Measurements from ENCODE around the gene RPS6KA4.

The RPS6KA4 gene

DNA sequence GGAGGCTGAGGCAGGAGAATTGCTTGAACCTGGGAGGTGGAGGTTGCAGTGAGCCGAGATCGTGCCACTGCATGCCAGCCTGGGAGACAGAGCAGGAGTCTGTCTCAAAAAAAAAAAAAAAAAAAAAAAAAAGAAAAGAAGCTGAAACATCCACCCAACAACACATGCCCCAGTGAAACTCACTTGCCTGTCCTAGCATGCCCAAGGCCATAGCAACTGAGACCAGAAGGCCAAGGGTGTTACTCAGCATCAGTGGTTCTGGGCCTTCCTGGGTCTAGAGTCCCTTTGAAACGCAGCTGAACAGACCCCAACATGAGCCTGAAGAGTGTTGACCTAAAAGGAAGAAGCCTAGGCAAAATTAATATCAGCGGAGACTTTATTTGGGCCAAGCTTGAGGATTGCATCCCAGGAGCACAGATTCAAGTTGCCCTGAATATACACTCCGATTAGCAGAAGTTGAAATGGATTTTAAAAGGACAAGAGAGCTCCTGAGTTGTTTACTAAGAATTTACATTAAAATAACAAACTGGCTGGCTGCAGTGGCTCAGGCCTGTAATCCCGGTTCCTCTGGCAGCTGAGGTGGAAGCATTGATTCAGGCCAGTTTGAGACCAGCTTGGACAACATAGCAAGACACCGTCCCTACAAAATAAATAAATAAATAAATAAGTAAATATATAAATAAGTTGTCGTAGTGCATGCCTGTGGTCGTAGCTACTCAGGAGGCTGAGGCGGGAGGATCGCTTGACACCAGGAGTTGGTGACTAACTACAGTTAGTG lies 34.1 kb upstream of the RPS6KA4 start:
- no peak for DNase-seq (ENCODE audit: extremely low read depth in 1 of 2, low read depth in 1 of 2)

DNA sequence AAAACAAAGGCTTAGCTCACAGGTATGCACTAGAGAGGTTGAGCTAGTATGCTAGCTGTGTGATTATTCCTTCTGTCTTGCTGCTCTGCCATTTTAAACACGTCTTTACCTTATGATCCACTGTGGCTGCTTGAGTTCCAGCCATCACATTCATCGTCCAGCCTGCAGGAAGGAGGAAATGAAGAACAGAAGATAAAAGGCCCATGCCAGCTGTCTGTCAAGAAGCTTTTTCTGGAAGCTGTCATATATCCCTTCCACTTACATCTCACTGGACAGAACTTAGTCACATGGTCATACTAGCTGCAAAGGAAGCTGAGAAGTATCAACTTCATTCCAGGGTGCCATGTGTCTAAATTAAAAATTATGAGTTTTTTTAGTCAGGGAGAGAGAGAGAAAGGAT lies 31.6 kb upstream of the RPS6KA4 start:
- no peak for DNase-seq (ENCODE audit: extremely low read depth in 1 of 2, low read depth in 1 of 2)

DNA sequence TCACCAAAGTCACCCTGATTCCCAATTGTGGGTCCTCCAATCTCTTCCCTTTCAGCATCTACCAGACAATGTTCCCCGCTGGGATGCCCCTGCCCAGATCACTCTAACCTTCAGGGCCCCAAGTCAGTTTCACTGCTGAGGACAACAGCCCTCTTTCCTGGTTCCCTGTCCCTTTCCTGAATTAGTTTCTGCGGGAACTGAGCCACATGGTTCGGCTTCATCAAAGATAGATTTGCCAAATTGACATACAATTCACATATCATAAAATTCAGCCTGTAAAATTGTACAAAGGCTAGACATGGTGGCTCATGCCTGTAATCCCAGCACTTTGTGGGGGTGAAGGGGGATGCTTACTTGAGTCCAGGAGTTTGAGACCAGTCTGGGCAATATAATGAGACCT lies 31.0 kb upstream of the RPS6KA4 start:
- no peak for DNase-seq (ENCODE audit: extremely low read depth in 1 of 2, low read depth in 1 of 2)

DNA sequence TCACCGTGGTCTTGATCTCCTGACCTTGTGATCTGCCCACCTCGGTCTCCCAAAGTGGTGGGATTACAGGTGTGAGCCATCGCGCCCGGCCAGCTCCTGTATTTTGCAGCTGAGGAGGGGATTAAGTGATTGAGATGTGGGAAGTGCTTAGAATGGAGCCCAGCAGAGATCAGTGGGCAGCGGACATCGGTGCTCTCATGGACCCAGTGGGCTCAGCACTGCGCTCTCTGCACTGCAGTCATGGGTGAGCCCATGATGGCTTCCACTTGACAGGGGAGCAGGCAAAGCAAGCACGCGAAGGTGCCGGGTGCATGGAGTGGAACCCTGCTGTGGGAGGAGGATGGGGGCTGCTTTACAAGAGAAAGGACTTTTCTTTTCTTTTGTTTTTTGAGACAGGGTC lies 28.1 kb upstream of the RPS6KA4 start:
- DNase-seq (ENCODE audit: extremely low read depth in 1 of 2, low read depth in 1 of 2): no peak

DNA sequence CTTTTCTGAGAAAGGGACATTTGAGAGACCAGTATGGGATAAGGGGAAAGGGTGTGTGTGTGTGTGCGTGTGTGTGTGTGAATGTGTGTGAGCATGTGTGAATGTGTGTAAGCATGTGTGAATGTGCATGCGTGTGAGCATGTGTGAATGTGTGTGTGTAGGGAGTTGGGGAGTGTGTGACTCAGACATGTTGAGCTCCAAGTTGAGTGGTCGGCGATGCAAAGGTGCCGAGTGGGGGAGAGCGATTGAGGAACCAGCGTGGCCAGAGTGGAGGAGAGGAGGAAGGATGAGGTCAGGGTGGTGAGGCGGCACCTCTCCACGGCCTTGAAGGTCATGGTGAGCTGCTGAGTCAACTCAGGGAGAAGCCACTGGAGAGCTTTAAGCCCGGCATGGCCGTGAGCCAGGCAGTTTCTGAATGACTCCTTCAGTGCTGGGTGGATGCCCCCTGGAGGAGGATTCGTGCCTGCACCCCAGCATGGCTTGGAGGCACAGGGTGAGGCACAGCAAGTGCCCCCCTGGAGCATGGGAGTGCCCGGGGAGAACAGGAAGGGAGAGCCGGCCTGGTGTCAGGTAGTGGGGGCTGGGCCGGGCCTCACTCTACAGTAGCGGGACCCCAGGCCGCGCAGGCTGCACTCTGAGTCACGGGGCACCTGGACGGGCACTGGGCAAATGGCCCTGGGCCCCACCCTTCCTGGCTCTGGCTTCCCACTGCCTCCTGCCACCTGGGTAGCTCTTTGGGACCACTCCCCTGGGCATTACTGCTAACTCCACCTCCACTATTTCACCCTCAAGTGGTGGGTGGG lies 27.2 kb upstream of the RPS6KA4 start:
- peak in 1 of 2 donors; percentile 47 for DNase-seq (ENCODE audit: extremely low read depth in 1 of 2, low read depth in 1 of 2)

DNA sequence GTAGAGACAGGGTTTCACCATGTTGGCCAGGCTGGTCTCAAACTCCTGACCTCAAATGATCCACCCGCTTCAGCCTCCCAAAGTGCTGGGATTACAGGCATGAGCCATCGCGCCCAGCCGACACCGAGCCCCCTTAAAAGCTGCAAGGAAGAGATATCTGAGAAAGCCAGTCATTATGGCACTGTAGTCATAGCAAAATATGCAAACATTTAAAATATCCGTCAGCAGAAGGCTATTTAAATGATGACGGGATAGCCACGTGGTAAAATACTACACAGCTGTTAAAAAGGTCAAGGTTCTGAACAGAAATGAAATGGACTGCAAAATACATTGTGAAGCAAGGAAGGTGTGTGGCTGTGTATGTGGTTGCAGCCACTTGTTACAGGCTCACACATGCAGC lies 25.4 kb upstream of the RPS6KA4 start:
- no peak for DNase-seq (ENCODE audit: extremely low read depth in 1 of 2, low read depth in 1 of 2)

DNA sequence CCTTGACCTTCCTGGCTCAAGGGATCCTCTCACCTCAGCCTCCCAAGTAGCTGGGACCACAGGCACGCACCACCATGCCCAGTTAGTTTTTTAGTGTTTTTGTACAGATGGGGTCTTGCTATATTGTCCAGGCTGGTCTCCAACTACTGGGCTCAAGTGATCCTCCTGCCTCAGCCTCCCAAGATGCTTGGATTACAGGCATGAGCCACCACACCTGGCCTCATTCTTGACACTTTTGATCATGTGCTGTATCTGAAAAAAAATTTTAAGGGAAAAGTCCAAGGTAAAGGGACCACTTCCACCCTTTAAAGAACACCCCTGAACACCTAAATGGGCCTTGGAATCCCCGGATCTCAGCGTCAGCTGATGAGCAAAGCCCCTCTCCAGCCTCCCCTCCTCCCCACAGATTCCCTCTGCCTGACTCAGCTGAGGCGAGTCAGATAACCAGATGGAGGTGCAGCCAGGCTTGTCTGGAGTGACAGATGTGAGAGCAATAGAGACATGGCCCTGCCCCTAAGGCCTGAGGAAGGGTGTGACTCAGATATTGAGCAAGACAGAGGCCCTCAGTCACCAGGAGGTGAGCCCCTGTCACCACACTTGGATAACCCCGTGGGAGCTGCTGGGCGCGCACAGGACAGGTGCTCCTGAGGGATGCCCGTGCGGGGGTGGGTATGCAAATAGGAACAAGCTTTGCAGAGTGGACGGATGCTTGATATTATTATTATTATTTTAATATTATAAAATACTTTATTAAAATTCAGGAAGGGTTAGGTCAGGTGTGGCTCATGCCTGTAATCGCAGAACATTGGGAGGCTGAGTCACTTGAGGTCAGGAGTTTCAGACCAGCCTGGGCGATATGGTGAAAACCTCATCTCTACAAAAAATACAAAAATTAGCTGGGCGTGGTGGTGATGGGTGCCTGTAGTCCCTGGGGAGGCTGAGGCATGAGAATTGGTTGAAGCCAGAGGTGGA lies 23.9 kb upstream of the RPS6KA4 start:
- no peak for DNase-seq (ENCODE audit: extremely low read depth in 1 of 2, low read depth in 1 of 2)

DNA sequence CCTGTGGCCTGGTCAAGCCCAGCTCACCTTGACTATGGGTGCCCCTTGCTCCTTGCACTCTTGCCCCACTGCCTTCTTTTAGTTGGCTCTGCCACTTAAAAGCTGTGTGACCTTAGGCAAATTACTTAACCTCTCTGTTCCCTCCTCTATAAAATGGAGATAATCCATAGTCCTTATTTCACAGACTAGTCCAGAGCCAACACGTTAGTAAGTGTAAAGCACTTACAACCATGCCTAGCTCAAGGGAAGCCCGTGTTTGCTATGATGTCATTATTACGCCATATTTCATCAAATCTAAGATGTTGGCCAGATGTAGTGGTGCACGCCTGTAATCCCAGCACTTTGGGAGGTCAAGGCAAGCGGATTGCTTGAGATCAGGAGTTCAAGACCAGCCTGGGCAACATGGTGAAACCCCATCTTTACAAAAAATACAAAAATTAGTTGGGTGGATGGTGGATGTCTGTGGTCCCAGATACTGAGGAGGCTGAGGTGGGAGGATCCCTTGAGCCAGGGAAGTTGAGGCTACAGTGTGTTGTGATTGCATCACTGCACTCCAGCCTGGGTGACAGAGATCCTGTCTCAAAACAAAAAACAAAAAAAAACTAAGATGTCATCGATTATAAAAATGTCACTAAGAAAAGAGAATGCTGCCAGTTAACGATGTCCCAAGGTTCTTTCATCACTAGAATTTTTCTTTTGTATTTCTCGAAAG lies 21.3 kb upstream of the RPS6KA4 start:
- no peak for DNase-seq (ENCODE audit: extremely low read depth in 1 of 2, low read depth in 1 of 2)

DNA sequence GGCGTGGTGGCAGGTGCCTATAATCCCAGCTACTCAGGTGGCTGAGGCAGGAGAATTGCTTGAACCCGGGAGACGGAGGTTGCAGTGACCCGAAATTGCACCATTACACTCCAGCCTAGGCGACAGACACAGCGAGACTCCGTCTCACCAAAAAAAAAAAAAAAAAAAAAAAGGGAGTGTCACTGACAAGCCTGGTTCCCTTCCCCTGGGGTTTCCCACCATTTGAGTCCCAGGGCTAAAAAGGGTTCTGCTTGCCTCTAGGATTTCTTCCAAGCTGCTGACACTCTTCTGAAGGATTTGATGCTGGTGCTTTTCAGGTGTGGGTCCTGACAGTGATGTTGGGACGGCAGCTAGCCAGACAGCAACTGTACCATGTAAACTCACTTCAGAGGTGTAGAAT lies 20.2 kb upstream of the RPS6KA4 start:
- no peak for DNase-seq (ENCODE audit: extremely low read depth in 1 of 2, low read depth in 1 of 2)

DNA sequence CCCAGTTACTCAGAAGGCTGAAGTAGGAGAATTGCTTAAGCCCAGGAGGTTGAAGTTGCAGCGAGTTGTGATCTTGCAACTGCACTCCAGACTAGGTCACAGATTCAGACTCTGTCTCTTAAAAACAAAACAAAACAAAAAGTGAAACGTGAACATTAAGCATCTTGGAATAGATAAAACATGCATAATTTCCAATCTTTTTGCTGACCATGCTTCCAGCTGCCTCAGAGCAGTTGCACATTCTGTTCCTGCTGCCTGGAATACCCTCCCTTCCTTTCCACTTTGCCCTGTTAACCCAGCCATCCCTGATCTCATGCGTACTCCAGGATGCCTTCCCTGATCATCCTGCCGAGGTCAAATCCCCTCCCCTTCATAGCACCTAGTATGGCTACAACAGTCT lies 19.7 kb upstream of the RPS6KA4 start:
- no peak for DNase-seq (ENCODE audit: extremely low read depth in 1 of 2, low read depth in 1 of 2)

DNA sequence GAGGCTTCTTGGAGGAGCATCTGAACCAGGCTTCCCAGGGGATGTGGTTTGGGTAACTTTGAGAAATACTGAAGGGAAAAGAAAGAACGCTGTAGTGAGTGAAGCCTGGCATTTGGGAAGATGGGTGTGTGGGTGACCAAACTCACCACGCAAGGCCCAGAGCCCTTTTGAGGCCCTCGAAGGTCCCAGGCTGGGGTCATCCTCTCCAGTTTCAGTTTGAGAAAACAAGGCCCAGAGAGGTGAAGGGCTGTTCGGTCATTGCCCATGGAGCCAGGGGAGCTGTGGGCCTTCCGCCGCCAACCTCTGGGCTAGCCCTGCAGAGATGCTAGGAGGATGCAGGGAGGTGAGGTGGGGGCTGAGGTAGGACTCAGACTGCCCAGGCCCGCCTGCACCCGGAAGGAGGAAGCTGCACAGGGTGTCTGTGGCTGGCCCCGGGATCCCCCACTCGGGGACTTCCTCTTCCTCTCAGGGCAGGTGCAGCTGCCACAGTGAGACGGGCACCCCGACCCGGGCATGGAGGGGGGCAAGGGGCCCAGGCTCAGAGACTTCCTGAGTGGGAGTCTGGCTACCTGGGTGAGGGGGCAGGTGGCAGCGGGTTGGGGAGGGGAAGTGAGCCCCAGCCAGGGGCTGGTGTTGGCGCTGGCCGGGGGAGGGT lies 19.1 kb upstream of the RPS6KA4 start, which contains the start of gene CCDC88B:
CCDC88B (plus strand) TSS at position 451 of the 655 bp plus-strand sequence; CDS start at position 514, 63 bp downstream.
- DNase-seq (ENCODE audit: extremely low read depth in 1 of 2, low read depth in 1 of 2): peak; percentile 55 to 75

DNA sequence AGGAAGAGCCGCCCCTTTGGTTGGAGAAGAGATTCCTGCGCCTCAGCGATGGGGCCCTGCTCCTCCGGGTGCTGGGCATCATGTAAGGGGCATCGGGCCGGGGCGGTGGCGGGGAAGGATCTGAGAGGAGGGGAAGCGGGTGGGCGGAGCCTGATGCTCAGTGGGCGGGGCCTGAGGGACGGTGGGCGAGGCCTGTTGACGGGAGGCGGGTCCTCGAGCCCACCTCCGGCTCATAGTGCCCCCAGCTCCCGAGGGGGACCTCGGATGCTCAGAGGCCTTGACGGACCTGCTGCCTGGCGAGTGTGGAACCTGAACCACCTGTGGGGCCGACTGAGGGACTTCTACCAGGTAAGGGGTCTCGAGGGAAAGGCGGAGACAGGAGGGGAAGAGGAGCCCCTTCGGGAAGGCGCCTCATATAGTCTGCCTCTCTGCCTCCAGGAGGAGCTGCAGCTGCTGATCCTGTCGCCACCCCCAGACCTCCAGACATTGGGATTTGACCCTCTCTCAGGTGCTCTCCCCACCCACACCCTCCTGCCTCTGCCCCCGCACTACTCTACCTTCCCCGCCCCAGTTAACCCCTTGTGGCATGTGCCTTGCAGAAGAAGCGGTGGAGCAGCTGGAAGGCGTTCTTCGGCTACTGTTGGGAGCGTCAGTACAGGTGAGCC lies 18.2 kb upstream of the RPS6KA4 start:
- DNase-seq (ENCODE audit: extremely low read depth in 1 of 2, low read depth in 1 of 2): peak; percentile 42 to 75

DNA sequence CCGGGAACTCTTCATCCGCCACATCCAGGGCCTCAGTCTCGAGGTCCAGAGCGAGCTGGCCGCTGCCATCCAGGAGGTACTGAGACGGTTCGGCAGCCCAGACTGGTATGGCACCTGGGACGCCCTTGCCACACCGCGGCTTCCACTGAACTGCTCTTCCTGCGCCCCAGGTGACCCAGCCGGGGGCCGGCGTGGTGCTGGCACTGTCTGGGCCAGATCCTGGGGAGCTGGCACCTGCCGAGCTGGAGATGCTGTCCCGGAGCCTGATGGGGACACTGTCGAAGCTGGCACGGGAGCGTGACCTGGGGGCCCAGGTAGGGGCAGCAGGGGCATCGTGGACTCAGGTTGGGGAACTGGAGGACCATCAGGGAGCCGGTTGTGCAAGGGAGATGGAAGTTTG lies 17.5 kb upstream of the RPS6KA4 start:
- DNase-seq (ENCODE audit: extremely low read depth in 1 of 2, low read depth in 1 of 2): no peak

DNA sequence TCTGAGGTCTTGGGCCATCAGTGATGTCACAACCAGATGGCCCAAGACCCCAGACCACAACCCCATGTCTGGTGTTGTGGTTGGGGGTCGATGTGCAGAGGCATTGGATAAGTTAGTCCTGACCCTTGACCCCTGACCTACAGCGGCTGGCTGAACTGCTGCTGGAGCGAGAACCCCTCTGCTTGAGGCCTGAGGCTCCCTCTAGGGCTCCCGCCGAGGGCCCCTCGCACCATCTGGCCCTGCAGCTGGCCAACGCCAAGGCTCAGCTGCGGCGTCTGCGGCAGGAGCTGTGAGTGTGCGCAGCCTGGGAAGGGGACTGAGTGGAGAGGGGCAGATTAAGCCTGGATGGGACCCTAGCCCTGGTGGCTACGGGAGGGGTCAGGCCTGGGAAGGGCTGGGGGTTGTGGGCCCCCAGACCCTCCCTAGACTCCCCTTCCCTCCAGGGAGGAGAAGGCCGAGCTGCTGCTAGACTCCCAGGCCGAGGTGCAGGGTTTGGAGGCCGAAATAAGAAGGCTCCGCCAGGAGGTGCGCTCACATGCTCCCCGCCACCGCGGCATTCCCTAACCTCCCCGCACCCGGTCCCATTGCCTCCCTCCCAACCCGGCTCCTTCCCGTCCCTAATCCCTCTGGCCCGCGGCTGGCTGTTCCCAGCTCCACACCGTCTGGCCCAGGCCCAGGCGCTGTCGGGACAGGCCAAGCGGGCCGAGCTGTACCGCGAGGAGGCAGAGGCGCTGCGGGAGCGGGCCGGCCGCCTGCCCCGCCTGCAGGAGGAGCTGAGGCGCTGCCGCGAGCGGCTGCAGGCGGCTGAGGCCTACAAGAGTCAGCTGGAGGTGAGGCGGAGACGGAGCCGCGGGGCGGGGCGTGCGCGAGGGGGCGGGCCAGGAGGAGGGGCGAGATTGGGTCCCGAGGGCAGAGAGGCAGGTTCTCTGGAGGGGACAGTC lies 16.8 kb upstream of the RPS6KA4 start:
- peak; percentile 61 to 75 for DNase-seq (ENCODE audit: extremely low read depth in 1 of 2, low read depth in 1 of 2)

DNA sequence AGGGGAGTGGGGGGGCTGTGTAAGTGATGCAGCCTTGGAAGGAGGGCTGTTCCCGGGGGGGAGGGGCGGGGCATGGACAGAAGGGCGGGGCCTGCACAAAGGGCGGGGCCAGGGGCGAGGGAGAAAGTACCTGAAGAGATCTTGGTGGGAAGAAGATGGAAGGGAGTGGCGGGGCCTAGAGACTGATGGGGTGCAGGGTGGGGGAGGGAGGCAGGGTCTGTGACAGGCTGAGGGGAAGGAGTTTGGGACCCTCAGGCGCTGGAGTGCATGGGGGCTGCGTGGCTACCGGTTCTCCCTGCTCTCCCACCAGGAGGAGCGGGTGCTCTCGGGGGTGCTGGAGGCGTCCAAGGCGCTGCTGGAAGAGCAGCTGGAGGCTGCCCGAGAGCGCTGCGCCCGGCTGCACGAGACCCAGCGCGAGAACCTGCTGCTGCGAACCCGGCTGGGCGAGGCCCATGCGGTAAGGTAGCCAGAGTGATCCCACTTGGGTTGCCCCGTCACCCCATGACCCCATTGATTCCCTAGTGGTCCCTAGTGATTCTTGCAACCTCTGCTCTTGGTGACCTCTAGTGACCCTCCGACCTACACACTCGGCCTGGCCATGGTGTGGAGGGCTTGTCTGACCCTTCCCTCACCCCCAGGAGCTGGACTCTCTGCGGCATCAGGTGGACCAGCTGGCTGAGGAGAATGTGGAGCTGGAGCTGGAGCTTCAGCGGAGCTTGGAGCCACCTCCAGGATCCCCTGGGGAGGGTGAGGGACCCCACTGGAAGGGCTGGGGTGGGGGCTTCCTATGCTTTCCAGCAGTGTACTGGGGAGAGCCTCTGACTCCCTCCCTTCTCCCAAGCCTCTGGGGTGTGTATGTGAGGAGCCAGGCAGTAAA lies 15.9 kb upstream of the RPS6KA4 start:
- DNase-seq (ENCODE audit: extremely low read depth in 1 of 2, low read depth in 1 of 2): no peak

DNA sequence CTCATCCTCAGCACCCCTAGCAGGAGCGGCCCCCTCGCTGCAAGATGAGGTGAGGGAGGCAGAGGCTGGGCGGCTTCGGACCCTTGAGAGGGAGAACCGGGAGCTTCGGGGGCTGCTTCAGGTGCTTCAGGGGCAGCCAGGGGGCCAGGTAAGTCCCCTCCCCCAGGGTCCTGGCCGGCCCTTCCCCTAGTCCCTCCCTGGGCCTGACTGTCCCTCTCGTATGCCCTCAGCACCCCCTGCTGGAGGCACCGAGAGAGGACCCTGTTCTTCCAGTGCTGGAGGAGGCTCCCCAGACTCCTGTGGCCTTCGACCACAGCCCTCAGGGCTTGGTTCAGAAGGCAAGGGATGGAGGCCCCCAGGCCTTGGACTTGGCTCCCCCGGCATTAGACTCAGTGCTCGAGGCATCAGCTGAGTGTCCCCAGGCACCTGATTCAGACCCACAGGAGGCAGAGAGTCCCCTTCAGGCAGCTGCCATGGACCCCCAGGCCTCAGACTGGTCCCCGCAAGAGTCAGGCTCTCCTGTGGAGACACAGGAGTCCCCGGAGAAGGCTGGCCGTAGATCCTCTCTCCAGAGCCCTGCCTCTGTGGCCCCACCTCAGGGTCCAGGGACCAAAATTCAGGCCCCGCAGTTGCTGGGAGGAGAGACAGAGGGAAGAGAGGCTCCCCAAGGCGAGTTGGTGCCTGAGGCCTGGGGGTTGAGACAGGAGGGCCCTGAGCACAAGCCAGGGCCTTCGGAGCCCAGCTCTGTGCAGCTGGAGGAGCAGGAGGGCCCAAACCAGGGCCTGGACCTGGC lies 15.0 kb upstream of the RPS6KA4 start:
- no peak for DNase-seq (ENCODE audit: extremely low read depth in 1 of 2, low read depth in 1 of 2)
